Chondrocyte (in vitro differentiated cells): ENCODE measurements around the gene FAM53B. TPM values are rescaled to one million over a fixed set of nuclear protein-coding genes. Genes with fewer than 3 reads are reported as not detected.
A peak's percentile ranks its signal among the peaks of the same experiment; 100 is the strongest.

Experiments used
- DNase-seq: peaks from one replicate; pipeline ENCODE4 v3.0.0; 2021; ENCODE audit warnings: mixed read lengths, low spot score
- H3K27ac Mint-ChIP-seq: one replicate; pipeline ENCODE4 v1.8.0; 2021; ENCODE audit warnings: mild to moderate bottlenecking, moderate library complexity, mixed read lengths; ENCODE audit not compliant: unreplicated experiment
- H3K27me3 Mint-ChIP-seq: 2 replicates; pipeline ENCODE4 v1.8.0; 2021; ENCODE audit warnings: low read depth, mixed read lengths
- H3K36me3 Mint-ChIP-seq: 2 replicates; pipeline ENCODE4 v1.8.0; 2021; ENCODE audit warnings: low read depth, mixed read lengths
- H3K4me1 Mint-ChIP-seq: 2 replicates; pipeline ENCODE4 v1.8.0; 2021; ENCODE audit warnings: low read depth, mild to moderate bottlenecking, mixed read lengths
- H3K4me3 Mint-ChIP-seq: one replicate; pipeline ENCODE4 v1.8.0; 2021; ENCODE audit warnings: mild to moderate bottlenecking, moderate library complexity, mixed read lengths; ENCODE audit not compliant: unreplicated experiment
- H3K9me3 Mint-ChIP-seq: 2 replicates; pipeline ENCODE4 v1.8.0; 2021; ENCODE audit warnings: low read depth, mixed read lengths
- total RNA-seq: library from RNA; stranded (reverse); gene quantifications from 3 replicates; pipeline ENCODE4 v1.2.1, GENCODE V29; 2021
- TF ChIP-seq, protein P1 (sequence below): fragments of 200-600 bp; sonication (generic); IDR thresholded peaks from 2 replicates; pipeline ENCODE4 v1.5.0; 2021; ENCODE audit warnings: antibody characterized with exemption, mild to moderate bottlenecking, moderate library complexity

Gene FAM53B
- total RNA-seq, 1 donor from 2014 or later = 16.1 TPM

DNA sequence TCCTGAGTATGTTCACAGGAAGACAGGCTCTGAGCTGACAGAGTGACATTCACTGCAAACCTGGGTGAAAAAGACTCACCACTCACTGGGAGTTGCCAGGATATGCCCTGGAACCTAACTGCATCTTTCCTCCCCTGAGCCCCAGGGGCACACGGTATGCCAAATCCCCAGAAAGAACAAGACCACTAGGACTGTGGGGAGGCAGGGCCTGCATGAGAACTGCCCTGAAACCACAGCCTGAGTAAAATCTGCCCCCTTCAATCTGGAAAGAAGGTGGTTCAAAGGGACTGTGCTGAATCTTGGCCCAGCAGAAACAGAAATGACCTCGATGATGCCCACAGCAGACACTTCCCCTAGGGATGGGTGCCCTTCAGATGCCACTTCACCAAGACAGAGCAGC is 6.5 kb downstream of the FAM53B start:
- H3K27ac Mint-ChIP-seq = no peak overlapping the region
- no peaks in the 10 kb centered on the region for H3K9me3 Mint-ChIP-seq
- no peak for DNase-seq
- TF ChIP-seq, protein P1, sequence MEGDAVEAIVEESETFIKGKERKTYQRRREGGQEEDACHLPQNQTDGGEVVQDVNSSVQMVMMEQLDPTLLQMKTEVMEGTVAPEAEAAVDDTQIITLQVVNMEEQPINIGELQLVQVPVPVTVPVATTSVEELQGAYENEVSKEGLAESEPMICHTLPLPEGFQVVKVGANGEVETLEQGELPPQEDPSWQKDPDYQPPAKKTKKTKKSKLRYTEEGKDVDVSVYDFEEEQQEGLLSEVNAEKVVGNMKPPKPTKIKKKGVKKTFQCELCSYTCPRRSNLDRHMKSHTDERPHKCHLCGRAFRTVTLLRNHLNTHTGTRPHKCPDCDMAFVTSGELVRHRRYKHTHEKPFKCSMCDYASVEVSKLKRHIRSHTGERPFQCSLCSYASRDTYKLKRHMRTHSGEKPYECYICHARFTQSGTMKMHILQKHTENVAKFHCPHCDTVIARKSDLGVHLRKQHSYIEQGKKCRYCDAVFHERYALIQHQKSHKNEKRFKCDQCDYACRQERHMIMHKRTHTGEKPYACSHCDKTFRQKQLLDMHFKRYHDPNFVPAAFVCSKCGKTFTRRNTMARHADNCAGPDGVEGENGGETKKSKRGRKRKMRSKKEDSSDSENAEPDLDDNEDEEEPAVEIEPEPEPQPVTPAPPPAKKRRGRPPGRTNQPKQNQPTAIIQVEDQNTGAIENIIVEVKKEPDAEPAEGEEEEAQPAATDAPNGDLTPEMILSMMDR = no peak
- H3K4me1 Mint-ChIP-seq = peaks cover 74% of the 10 kb centered on the region
- H3K36me3 Mint-ChIP-seq = no peaks in the 10 kb centered on the region
- no peaks in the 10 kb centered on the region for H3K27me3 Mint-ChIP-seq
- no peak overlapping the region for H3K4me3 Mint-ChIP-seq

DNA sequence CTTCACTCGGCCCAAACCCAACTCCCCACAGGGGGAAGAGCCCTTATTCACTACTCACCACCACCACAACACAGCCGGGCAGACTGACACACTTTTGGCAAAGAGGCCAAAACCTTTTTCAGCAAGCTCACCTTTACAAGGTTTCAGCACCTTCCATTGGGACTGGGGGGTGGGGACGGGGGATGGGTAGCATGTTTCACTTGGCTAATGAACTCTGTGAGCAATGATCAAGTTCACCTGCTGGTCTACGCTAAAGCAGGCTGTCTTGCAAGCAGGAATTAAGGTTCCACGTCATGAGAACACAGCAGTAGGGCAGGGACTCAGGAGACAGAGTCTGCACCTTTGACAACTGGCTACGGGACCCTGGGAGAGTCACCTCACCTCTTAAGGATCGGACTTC is 7.0 kb downstream of the FAM53B start:
- Mint-ChIP-seq H3K4me3 (no peak overlapping the region), H3K4me1 (peaks cover 71% of the 10 kb centered on the region), H3K27me3 (no peaks in the 10 kb centered on the region), H3K27ac (peak overlapping the region; percentile 51), H3K9me3 (no peaks in the 10 kb centered on the region), H3K36me3 (no peaks in the 10 kb centered on the region)
- no peak for DNase-seq
- TF ChIP-seq, protein P1 = no peak

DNA sequence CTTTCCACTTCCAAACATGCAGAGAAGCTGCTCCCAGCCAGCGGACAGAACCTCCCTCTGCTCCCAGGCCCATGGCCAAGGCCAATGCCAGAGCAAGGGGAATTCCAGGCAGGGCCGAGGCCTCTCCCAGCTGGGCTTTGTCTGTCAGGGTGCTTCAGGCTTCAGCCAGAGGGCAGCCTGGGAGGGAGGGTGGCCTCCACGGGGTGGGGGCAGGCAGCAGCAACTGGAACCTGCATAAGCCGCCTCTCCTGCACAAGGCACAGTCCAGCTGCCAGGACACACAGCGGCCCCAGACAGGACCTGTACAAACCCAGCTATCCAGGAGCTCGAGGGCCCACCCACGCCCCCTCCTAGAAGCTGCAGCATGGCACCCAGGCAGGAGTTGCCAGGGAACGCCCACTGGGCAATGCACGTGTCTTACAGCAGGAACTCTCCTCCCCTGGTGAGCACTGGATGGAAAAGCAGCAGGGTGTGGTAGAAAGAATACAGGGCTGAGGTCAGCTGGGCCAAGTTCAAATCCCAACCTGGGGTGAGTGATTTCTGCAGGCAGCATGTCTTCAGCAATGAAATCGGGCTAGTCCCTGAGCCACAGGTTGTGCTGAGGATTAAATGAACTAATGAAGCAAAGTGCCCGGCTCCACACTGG is 7.6 kb downstream of the FAM53B start:
- Mint-ChIP-seq H3K27ac (peak overlapping the region; percentile 81), H3K4me1 (peaks cover 67% of the 10 kb centered on the region), H3K4me3 (no peak overlapping the region), H3K27me3 (no peaks in the 10 kb centered on the region), H3K9me3 (no peaks in the 10 kb centered on the region), H3K36me3 (no peaks in the 10 kb centered on the region)
- TF ChIP-seq, protein P1 = no peak
- no peak for DNase-seq

DNA sequence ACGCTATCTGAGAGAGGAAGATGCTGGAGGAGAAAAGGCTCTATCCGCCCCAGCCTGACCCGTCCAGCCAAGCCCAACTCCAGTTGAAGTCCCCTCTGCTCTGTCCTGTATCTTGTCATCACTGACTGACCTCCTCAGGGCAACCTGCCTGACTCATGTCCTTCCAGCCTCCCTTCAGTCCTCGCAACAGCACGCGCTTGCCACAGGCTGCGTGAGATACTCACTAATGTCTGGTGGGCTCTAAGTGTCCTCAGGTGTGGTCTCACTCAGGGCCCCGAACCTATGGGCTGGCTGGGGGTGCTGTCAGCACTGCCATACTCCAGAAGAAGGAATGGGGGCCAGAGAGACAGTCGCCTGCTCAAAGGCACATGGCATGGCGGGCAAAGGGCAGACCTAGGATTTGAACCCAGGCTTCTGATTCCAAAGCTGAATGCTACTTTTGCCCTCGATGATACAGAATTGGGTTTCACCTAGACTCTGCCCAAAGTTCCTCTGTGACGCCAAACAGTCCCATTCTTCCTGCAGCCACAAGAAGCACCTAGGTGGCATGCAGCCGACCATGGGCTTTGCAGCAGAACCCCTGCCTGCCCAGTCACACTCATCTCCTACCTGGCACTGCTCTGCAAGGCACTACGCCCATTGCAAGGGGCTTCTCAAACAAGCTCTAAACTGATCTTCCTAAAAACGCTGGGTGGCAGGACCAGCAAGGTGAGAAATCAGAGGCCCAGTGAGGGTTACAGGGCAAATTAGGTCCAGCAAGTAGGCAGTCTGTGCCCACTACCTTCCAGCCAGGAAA is 8.5 kb downstream of the FAM53B start:
- no peak for DNase-seq
- TF ChIP-seq, protein P1 = no peak
- Mint-ChIP-seq H3K4me3 (no peak overlapping the region), H3K27me3 (no peaks in the 10 kb centered on the region), H3K4me1 (peaks cover 59% of the 10 kb centered on the region), H3K9me3 (no peaks in the 10 kb centered on the region), H3K27ac (peak overlapping the region; percentile 81), H3K36me3 (no peaks in the 10 kb centered on the region)

DNA sequence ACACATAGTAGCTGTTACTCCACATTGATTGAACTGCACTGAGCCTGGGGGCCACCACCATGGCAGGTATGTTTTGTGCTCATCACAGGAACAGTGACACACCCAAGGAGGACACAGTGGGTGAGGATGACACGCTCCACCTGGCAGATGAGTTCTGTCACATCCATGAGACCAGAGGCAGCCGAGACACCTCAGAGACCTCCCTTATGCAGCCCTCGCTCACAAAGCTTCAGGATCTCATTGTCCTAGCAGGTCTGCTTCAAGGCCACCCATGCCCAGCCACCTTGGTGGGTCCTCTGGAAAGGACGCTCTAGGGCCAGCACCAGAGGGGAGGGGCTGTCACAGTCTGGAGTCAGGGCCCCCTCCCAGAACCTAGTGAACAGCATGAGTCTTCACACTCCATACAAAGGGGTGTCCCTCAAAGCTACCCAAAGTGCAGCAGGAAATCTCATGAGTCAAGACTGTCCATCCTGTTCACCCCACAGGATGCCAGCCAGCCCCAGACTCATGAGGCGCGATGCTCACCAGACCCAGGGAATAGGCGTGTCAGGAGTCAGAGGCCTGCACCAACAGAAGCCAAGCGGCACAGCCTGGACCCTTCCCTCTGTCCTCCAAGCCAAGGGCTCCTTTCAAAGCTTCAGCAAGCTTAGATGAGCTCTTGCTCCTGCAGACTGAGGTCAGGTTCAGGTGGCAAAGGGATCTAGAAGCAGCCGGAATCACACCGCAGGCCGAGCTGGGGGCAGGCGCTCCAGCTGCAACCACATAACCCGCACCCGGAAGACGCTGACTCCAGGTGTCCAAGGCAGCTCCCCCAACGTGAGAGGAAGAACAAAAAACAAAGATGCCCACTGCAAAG is 9.6 kb downstream of the FAM53B start:
- H3K36me3 Mint-ChIP-seq = no peaks in the 10 kb centered on the region
- no peak overlapping the region for H3K27ac Mint-ChIP-seq
- H3K4me1 Mint-ChIP-seq = peaks cover 49% of the 10 kb centered on the region
- no peak for DNase-seq
- H3K4me3 Mint-ChIP-seq = no peak overlapping the region
- H3K27me3 Mint-ChIP-seq = no peaks in the 10 kb centered on the region
- TF ChIP-seq, protein P1 = no peak
- H3K9me3 Mint-ChIP-seq = no peaks in the 10 kb centered on the region
